Erythroblast (primary cell): Measurements from ENCODE around the gene RNF223.
A peak's percentile ranks its signal among the peaks of the same experiment; 100 is the strongest.

Source experiments
- DNase-seq, 2 experiments: peaks; one replicate each; lab custom pipeline; 2025; lab: John Stamatoyannopoulos, UW
- GATA1 ChIP-seq: IDR thresholded peaks from 2 replicates; pipeline ENCODE4 v1.6.1; 2011; ENCODE audit warnings: low read depth, mild to moderate bottlenecking, control low read depth, low read length, moderate library complexity
- POLR2A ChIP-seq: IDR thresholded peaks from 2 replicates; pipeline ENCODE4 v1.6.1; 2011; ENCODE audit warnings: mild to moderate bottlenecking, low read length

Gene RNF223

DNA sequence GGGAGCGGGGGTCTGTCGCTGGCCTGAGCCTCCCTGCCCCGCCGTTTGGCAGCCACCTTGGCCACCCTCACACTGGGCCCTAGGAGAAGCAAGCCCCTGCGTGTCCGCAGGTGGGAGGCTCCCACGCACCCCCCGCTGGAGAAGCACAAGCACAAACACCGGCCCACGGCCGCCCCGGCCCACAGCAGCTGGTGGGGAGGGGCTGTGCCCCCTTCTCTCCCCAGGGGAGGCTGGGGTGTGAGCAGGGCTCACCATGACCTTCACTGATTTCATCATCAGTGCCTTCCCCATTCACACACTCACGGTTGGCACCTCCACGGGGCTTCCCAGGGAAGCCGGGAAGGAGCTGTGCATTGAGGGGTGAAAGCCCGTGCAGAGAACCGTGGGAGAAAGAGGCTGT, 46.3 kb downstream of the RNF223 start:
- no peak for DNase-seq
- TF ChIP-seq POLR2A, result no peak
- no peak for TF ChIP-seq GATA1

DNA sequence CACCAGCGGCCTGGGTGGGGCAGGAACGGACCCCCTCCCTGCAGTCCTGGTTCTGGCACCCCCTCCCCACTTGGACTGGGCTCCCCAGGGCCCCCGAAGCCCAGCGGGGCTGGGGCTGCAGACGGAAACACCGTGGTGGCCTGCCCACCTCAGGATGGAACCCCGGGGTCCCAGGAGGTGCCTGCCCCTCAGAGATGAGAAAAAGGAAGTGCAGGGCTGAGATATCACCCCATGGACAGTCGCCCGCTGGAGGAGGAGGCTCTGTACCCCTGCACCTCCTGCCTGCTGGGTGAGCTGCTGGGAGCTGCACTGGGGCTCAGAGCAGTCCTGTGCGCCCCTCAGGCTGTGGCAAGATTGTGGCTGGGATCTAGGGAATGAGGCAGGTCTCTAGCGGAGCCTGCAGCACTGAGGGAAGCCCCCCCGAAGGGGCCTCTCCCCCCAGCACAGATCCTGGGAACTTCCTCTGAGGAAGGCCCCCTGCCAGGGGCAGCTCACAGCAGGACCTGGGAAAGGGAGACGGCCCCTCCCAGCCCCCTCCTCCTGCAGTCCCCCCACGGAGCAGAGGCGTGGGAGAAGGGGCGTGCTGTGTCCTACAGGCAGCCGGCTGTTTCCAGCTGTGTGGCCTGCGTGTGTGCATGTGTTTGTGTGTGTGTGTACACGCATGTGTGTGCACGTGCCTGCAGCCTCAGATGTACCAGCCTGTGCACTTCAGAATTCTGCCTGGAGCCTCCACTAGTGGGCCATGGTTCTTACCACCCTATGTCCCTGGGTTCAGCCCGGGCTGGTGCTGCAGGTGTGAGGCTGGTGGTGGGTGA, 47.3 kb downstream of the RNF223 start:
- no peak for DNase-seq
- TF ChIP-seq POLR2A (no peak), GATA1 (no peak)

DNA sequence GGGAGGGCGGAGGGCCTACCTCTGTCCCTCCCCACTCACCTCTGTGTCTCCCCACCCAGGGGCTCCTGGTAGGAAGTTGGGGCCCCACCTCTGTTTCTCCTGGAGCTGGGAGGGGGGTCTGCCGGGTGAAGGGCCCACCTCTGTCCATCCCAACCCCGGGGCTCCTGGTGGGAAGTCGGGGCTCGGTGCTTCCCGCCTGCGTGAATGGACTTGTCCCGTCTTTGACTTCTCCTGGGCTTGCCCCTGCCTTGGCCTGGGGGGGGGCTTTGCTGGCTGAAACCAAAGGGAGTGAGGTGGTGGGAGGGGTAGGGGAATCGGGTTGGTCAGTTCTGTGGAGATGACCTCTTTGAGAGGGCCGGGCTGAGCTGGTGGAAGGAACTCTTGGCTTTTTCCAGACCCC, 48.4 kb downstream of the RNF223 start:
- DNase-seq, result no peak
- TF ChIP-seq GATA1 (no peak), POLR2A (no peak)

DNA sequence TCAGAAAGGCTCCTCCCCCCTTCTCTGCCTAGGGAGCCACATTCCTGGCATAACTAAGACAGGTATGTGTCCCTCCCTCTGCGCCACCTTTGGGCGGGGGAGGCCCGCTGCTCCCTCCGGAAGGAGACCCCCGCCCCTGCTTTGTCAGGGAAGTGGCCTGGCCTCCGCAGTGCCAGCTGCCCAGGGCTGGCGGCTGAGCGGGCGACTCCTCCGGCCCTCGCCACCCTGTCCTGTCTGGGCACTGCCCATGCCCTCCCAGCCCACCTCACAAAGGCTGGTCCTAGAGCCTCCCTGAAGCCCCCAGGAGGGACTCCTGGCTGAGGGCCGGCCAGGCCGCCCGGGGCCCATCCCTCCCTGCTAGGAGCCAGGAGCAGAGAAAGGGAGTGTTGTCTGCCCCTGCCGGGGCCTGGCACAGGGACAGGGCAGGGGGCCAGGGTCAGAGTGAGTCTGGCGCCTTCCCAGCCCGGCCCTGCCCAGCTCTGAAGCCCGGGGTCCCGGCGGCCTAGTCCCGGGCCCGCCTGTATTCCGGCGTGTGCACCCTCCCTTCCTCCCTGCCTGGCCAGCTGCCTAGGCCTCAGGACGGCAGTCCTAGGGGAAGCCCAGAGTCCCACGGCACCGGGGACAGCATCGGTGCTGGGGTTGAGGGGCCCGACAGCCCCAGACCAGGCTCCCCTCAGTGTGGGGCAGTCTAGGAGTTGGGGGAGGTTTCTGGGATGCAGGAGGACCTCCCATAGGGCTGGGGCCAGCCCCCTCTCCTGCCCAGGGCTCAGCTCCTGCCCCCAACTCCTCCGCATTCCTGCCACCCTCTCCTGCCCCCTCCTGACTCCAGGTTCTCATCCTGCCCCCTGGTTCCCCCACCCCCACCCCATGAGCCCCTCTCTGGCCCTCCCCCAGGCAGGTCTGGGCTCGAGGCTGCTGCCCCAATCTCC, 49.1 kb downstream of the RNF223 start:
- TF ChIP-seq GATA1, result no peak
- no peak for TF ChIP-seq POLR2A
- no peak for DNase-seq

DNA sequence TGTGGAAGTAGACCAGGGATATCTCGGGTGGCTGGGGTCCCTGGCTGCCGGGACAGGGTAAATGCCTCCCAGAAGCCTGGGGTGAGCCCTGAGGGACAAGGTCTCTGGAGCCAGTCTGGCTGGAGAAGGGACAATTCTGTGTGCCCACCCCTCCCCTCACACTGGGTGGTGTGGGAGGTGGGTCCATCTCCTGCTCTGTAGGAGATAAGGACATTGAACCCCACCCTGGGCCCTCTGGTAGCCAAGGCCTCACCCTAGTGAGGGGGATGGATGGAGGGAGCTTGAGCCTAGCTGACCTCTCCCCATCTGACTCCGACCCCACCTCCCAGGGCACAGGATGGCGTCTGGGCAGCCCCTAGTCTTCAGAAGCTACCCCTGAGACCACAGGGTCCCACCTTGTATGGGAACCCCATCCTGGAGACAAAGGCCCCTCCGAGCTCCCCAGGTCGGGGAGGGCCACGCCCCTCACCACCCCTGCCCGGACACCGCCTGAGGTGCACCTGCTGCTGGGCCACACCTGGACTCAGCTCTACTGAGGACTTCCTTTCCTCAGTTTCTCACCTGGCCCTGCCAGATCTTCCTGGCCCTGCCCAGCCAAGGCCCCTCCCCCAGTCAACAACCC, 49.8 kb downstream of the RNF223 start:
- peak; percentile 78 to 88 for DNase-seq
- TF ChIP-seq POLR2A (no peak), GATA1 (no peak)

DNA sequence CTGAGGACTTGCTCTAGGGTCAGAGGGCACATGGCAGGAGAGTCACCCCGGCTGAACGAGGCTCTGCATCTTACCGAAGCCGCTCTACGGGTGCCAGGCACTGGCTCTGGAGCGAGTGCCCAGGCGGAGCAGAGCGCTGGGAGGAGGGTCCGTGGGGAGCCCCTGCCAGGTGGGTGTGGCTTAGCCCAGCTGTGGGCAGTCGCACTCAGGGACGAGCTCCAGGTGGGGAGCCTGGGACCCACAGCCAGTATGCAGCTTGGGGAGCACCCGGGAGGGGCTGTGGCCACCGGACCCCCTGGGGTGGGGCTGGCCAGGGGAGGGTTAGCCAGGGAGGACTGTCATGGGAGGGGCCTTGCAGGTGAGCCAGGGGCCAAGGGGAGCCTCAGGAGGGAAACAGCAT, 50.4 kb downstream of the RNF223 start:
- TF ChIP-seq POLR2A (no peak), GATA1 (no peak)
- DNase-seq, result no peak

DNA sequence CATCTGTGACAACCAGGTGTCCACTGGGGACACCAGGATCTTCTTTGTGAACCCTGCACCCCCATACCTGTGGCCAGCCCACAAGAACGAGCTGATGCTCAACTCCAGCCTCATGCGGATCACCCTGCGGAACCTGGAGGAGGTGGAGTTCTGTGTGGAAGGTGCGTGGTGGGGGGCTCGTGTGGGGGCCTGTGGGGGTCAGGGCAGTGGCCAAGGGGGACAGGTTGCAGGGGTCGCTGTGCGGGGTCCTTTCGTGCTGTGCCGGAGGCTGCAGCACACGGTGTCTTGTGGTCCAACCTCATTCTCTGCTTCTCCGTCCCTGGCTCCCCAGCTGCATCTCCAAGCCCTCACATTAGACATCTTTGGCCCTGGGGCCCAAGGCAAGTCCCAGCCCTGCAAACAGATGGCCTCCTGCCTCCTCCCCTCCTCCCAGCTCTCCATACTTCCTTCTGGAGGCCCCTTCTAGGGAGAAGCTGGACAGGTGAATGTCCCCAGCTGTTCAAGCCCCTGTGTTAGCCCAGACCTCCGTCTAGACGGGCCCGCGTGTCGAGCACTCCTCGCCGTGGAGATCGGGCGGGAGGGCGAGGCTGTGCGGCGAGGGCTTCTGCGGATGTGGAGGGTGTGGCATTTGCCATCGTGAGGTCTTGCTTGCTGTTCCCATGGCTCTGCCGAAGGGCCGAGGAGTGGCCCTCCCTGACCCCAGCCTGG, 51.6 kb downstream of the RNF223 start:
- peak; percentile 45 to 57 for DNase-seq
- no peak for TF ChIP-seq GATA1
- no peak for TF ChIP-seq POLR2A

DNA sequence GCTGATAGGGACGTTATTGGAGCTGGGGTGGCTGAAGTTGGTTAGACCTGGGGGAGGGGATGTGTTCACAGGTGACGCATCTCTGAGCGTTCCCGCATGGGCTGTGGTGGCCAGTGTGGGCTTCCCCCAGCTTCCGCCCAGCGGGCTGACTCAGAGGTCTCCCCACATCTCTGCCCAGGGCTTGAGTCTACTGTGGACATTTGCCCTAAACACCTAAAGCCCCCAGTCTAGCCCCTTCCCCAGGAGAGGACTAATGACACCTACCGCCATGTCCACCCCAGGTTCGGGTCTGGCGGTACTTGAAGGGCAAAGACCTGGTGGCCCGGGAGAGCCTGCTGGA, 52.2 kb downstream of the RNF223 start:
- TF ChIP-seq POLR2A (no peak), GATA1 (no peak)
- no peak for DNase-seq

DNA sequence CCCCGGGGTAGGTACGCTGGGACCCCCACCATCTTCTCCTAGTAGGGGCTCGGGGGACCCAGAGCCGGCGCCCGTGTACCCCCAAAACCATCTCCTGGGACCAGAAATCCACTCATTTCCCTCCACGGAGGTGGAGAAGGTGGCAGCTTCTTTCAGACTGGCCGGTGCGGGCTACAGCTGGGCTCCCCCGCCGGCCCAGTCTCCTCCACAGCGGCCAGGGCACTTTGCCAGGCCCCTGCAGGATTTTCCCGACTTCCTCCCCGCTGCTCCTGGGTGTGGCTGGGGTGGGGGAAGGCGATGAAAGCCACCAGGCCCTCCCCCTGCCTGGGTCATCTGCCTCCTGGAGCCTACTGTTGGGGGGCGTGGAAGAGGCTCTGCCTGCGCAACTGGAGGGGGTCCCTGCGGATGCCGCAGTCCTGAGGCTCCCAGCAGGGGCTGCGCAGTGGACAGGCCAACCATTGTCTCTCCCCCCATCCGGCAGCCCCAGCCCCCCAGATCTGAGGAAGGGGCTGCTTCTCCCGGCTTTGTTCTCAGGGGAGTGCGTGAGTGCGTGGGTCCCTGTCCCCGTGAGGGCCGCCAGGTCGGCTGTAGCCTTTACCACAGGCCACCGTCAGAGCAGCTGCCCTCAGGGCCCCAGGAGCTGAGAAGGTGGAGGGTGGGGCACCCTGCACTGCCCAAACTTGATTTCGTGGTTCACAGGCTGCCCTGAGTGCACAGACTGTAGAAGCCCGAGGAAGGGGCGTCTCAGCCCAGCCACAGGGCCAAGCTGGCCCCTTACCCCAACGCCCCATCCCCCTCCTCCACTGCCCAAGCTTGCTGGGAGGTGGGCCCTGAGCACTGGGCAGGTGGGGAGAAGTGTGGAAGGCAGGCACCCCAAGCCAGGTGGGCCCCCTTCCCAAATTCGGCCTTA, 52.8 kb downstream of the RNF223 start:
- DNase-seq, result peak; percentile 43 to 56
- TF ChIP-seq GATA1, result no peak
- TF ChIP-seq POLR2A, result no peak
